OCI-LY3 (cell line): ENCODE data around the gene PTPN1.
A peak's percentile ranks its signal among the peaks of the same experiment; 100 is the strongest.

Source experiments
- H2AFZ ChIP-seq: fragments of 200-600, 300-600 bp; shearing (Covaris generic); 2 replicates; pipeline ENCODE4 v1.6.0; 2014; ENCODE audit warnings: antibody characterized with exemption, low read depth, low read length
- H3K27ac ChIP-seq: fragments of 200-600, 300-600 bp; sonication (generic); 2 replicates; pipeline ENCODE4 v1.5.1; 2014; ENCODE audit warnings: mild to moderate bottlenecking, low read length, moderate library complexity, mixed read lengths
- H3K27me3 ChIP-seq: fragments of 200-600, 300-600 bp; sonication (generic); 2 replicates; pipeline ENCODE4 v1.6.1; 2014; ENCODE audit warnings: low read depth, low read length, mixed read lengths
- H3K36me3 ChIP-seq: fragments of 200-600, 300-600 bp; sonication (generic); replicated peaks from 2 replicates; pipeline ENCODE3; 2014; ENCODE audit warnings: low read depth, low read length, mixed read lengths
- H3K4me1 ChIP-seq: fragments of 300-600, 200-600 bp; sonication (generic); 2 replicates; pipeline ENCODE4 v1.6.1; 2014; ENCODE audit warnings: low read length, mixed read lengths
- H3K4me2 ChIP-seq: fragments of 200-600, 300-600 bp; sonication (generic); 2 replicates; pipeline ENCODE4 v1.6.1; 2014; ENCODE audit warnings: low read length, mixed read lengths
- H3K4me3 ChIP-seq: fragments of 300-600, 200-600 bp; sonication (generic); 2 replicates; pipeline ENCODE4 v1.5.1; 2014; ENCODE audit warnings: antibody characterized with exemption, mild to moderate bottlenecking, low read length, moderate library complexity
- H3K79me2 ChIP-seq: fragments of 300-600, 200-600 bp; shearing (Covaris generic); 2 replicates; pipeline ENCODE4 v1.6.1; 2014; ENCODE audit warnings: mild to moderate bottlenecking, low read length, mixed read lengths
- H3K9ac ChIP-seq: fragments of 300-600, 200-600 bp; shearing (Covaris generic); 2 replicates; pipeline ENCODE4 v1.6.0; 2014; ENCODE audit warnings: mild to moderate bottlenecking, low read length, moderate library complexity
- H3K9me3 ChIP-seq: fragments of 200-600, 300-600 bp; shearing (Covaris generic); 2 replicates; pipeline ENCODE4 v1.6.1; 2014; ENCODE audit warnings: low read length, mixed read lengths; ENCODE audit not compliant: insufficient read depth
- H4K20me1 ChIP-seq: fragments of 200-600, 300-600 bp; sonication (generic); 2 replicates; pipeline ENCODE4 v1.6.1; 2016; ENCODE audit warnings: low read length, mixed read lengths; ENCODE audit not compliant: insufficient read depth
- CTCF ChIP-seq: fragments of 200-600, 300-600 bp; sonication (generic); IDR thresholded peaks from 2 replicates; pipeline ENCODE4 v1.5.1; 2014; ENCODE audit warnings: antibody characterized with exemption, low read length, low read depth
- EZH2phosphoT487 ChIP-seq: fragments of 200-600 bp; shearing (Covaris generic); IDR thresholded peaks from 2 replicates; pipeline ENCODE4 v1.6.1; 2018; ENCODE audit warnings: antibody characterized with exemption, mixed run types, low read depth

The PTPN1 gene

GRCh38 chr20:50516935-50517816, 7.0 kb downstream of the PTPN1 start:
- H3K4me1 ChIP-seq = peaks cover 86% of the 10 kb centered on the region
- H3K79me2 ChIP-seq = peaks cover 98% of the 10 kb centered on the region
- H3K27me3 ChIP-seq = no peaks in the 10 kb centered on the region
- H3K4me3 ChIP-seq = peak overlapping the region; percentile 70
- H3K36me3 ChIP-seq = peaks cover 61% of the 10 kb centered on the region
- H3K9me3 ChIP-seq = no peaks in the 10 kb centered on the region
- TF ChIP-seq EZH2phosphoT487 (no peak), CTCF (no peak)
- H3K27ac ChIP-seq = peak overlapping the region; percentile 92
- H2AFZ ChIP-seq = no peak overlapping the region
- peak overlapping the region; percentile 93 for H3K4me2 ChIP-seq
- peaks cover 41% of the 10 kb centered on the region for H4K20me1 ChIP-seq
- H3K9ac ChIP-seq = peak overlapping the region; percentile 86

- peaks cover 41% of the 10 kb centered on the region for H4K20me1 ChIP-seq
- H3K9ac ChIP-seq = peak overlapping the region; percentile 86
- H2AFZ ChIP-seq = no peak overlapping the region
- H3K27me3 ChIP-seq = no peaks in the 10 kb centered on the region
- peak overlapping the region; percentile 93 for H3K4me2 ChIP-seq
- peaks cover 59% of the 10 kb centered on the region for H3K36me3 ChIP-seq
- H3K4me1 ChIP-seq = peaks cover 91% of the 10 kb centered on the region
- H3K27ac ChIP-seq = peak overlapping the region; percentile 92
- peaks cover 98% of the 10 kb centered on the region for H3K79me2 ChIP-seq
- no peaks in the 10 kb centered on the region for H3K9me3 ChIP-seq
- TF ChIP-seq EZH2phosphoT487 = no peak
- TF ChIP-seq CTCF = no peak
- H3K4me3 ChIP-seq = peak overlapping the region; percentile 70
Measured at GRCh38 chr20:50517817-50518154, 7.6 kb downstream of the PTPN1 start.

- H3K4me3 ChIP-seq = peak overlapping the region; percentile 70
- peaks cover 46% of the 10 kb centered on the region for H4K20me1 ChIP-seq
- H3K27ac ChIP-seq = peak overlapping the region; percentile 92
- H3K79me2 ChIP-seq = peaks cover 98% of the 10 kb centered on the region
- H3K4me1 ChIP-seq = peaks cover 95% of the 10 kb centered on the region
- no peaks in the 10 kb centered on the region for H3K9me3 ChIP-seq
- TF ChIP-seq CTCF = no peak
- no peak for TF ChIP-seq EZH2phosphoT487
- peak overlapping the region; percentile 93 for H3K4me2 ChIP-seq
- H2AFZ ChIP-seq = no peak overlapping the region
- peak overlapping the region; percentile 86 for H3K9ac ChIP-seq
- peaks cover 58% of the 10 kb centered on the region for H3K36me3 ChIP-seq
- no peaks in the 10 kb centered on the region for H3K27me3 ChIP-seq
Measured at GRCh38 chr20:50518270-50518721, 8.1 kb downstream of the PTPN1 start.

GRCh38 chr20:50519036-50519762, 9.0 kb downstream of the PTPN1 start:
- TF ChIP-seq EZH2phosphoT487 = no peak
- no peak for TF ChIP-seq CTCF
- Histone ChIP-seq H3K27ac (peak overlapping the region; percentile 92), H3K9me3 (no peaks in the 10 kb centered on the region), H3K36me3 (peaks cover 52% of the 10 kb centered on the region), H2AFZ (no peak overlapping the region), H3K4me1 (peaks cover 96% of the 10 kb centered on the region), H3K4me2 (peak overlapping the region; percentile 93), H4K20me1 (peaks cover 52% of the 10 kb centered on the region), H3K79me2 (peaks cover 98% of the 10 kb centered on the region), H3K4me3 (peak overlapping the region; percentile 70), H3K27me3 (no peaks in the 10 kb centered on the region), H3K9ac (peak overlapping the region; percentile 86)
